HCT116 (cell line): ENCODE data around the gene PHYH.

ENCODE experiments used
- POLR2A ChIP-seq: IDR thresholded peaks from 2 replicates; pipeline ENCODE4 v1.7.0; 2011; ENCODE audit warnings: borderline replicate concordance; ENCODE audit not compliant: insufficient read depth, insufficient read length; ENCODE audit errors: extremely low read depth
- SRF ChIP-seq: IDR thresholded peaks from 2 replicates; pipeline ENCODE4 v1.6.1; 2012; ENCODE audit warnings: low read depth
- YY1 ChIP-seq: IDR thresholded peaks from 2 replicates; pipeline ENCODE4 v1.6.1; 2011; ENCODE audit warnings: low read length, low read depth, moderate library complexity, mild to moderate bottlenecking; ENCODE audit not compliant: insufficient replicate concordance; ENCODE audit errors: extremely low read depth
- TF ChIP-seq, protein P1 (sequence below): IDR thresholded peaks from 2 replicates; pipeline ENCODE4 v1.6.1; 2011; ENCODE audit warnings: mild to moderate bottlenecking, low read length, moderate library complexity; ENCODE audit not compliant: insufficient replicate concordance; ENCODE audit errors: extremely low read depth
- TF ChIP-seq, protein P2 (sequence below): IDR thresholded peaks from 2 replicates; pipeline ENCODE4 v1.6.1; 2012
- TF ChIP-seq, protein P3 (sequence below), 3 experiments: fragments of 200-600 bp in 1 of 3; sonication (generic) in 1 of 3; IDR thresholded peaks in 2 of 3; conservative IDR thresholded peaks in 1 of 3; 2 replicates each; pipeline ENCODE4 v1.5.1; 2012 to 2017; ENCODE audit warnings: low read depth in 2 of 3, low read length in 2 of 3, antibody characterized with exemption in 1 of 3, borderline replicate concordance in 1 of 3, control low read depth in 1 of 3, mild to moderate bottlenecking in 1 of 3, mixed read lengths in 1 of 3, mixed run types in 1 of 3, moderate library complexity in 1 of 3; ENCODE audit not compliant: insufficient read depth in 1 of 3

GRCh38 chr10:13247246-13247645 is 52.6 kb downstream of the PHYH start:
- TF ChIP-seq YY1 (no peak), SRF (no peak), POLR2A (no peak)
- TF ChIP-seq, protein P1, sequence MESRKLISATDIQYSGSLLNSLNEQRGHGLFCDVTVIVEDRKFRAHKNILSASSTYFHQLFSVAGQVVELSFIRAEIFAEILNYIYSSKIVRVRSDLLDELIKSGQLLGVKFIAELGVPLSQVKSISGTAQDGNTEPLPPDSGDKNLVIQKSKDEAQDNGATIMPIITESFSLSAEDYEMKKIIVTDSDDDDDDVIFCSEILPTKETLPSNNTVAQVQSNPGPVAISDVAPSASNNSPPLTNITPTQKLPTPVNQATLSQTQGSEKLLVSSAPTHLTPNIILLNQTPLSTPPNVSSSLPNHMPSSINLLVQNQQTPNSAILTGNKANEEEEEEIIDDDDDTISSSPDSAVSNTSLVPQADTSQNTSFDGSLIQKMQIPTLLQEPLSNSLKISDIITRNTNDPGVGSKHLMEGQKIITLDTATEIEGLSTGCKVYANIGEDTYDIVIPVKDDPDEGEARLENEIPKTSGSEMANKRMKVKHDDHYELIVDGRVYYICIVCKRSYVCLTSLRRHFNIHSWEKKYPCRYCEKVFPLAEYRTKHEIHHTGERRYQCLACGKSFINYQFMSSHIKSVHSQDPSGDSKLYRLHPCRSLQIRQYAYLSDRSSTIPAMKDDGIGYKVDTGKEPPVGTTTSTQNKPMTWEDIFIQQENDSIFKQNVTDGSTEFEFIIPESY: no peak
- TF ChIP-seq, protein P2, sequence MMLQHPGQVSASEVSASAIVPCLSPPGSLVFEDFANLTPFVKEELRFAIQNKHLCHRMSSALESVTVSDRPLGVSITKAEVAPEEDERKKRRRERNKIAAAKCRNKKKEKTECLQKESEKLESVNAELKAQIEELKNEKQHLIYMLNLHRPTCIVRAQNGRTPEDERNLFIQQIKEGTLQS: no peak
- TF ChIP-seq, protein P3, sequence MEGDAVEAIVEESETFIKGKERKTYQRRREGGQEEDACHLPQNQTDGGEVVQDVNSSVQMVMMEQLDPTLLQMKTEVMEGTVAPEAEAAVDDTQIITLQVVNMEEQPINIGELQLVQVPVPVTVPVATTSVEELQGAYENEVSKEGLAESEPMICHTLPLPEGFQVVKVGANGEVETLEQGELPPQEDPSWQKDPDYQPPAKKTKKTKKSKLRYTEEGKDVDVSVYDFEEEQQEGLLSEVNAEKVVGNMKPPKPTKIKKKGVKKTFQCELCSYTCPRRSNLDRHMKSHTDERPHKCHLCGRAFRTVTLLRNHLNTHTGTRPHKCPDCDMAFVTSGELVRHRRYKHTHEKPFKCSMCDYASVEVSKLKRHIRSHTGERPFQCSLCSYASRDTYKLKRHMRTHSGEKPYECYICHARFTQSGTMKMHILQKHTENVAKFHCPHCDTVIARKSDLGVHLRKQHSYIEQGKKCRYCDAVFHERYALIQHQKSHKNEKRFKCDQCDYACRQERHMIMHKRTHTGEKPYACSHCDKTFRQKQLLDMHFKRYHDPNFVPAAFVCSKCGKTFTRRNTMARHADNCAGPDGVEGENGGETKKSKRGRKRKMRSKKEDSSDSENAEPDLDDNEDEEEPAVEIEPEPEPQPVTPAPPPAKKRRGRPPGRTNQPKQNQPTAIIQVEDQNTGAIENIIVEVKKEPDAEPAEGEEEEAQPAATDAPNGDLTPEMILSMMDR (IDR thresholded peaks at IDR 0.05 in 2 of 3, conservative IDR thresholded peaks at IDR 0.05 in 1 of 3; ENCODE audit: borderline replicate concordance in 1 of 3, insufficient read depth in 1 of 3, low read depth in 2 of 3, low read length in 2 of 3): no peak
